ENCODE measurements around the gene FAM89B. TPM values are rescaled to one million over a fixed set of nuclear protein-coding genes. Genes with fewer than 3 reads are reported as not detected.
A peak's percentile ranks its signal among the peaks of the same experiment; 100 is the strongest.
"Not testable (repeated sequence)": the region's sequence is repeated elsewhere in the genome, so short reads cannot be mapped to it uniquely, and the experiment has no call there.

FAM89B gene
- total RNA-seq: 10 to 100 TPM; 49.5 to 64.3 TPM
- polyA plus RNA-seq: 10 to 100 TPM; 67.5 to 83.4 TPM
- long read RNA-seq, donor 1, partial matches to known transcripts: 0 of 8 reads
- long read RNA-seq, donor 1, other reads (novel, unspliced or antisense): 8 of 8 reads
- long read RNA-seq, donor 2, transcript FAM89B-202 (2 exons, 1,337 nt): minor isoform, 21 of 76 reads
- long read RNA-seq, donor 2, transcript FAM89B-203 (2 exons, 1,263 nt): major isoform, 44 of 76 reads
- long read RNA-seq, donor 2, partial matches to known transcripts: 0 of 76 reads
- long read RNA-seq, donor 2, other reads (novel, unspliced or antisense): 7 of 76 reads

DNA sequence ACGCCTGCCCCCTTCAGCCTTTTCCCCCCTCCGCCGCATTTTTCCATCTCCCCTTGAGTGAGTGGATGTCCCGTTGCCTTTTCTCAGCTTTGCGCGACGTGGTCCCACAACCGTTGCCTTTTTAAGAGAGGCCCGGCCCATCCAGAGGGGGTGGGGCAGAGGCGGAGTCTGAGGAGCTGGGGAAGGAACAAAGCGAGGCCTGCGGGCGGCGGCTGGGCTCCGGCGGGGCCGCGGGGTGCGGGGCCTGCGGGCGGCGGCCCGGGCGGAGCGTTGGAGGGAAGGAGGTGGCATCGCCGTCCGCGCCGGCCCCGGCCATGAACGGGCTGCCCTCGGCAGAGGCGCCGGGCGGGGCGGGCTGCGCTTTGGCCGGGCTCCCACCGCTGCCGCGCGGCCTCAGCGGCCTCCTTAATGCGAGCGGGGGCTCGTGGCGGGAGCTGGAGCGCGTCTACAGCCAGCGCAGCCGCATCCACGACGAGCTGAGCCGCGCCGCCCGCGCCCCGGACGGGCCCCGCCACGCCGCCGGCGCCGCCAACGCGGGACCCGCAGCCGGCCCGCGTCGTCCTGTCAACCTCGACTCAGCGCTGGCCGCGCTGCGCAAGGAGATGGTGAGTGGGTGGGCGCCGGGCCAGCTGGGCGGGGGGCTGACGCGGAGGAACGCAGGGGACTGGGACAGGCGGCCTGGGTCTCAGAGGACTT is at the start of gene FAM89B:
FAM89B (plus strand) TSS at position 183 of the 696 bp plus-strand sequence; CDS start at position 315, 132 bp downstream.
- Histone ChIP-seq H3K27me3 (ENCODE audit: control insufficient read depth in 1 of 2, insufficient read depth in 2 of 2, low read length in 1 of 2) (no peaks in the 10 kb centered on the region), H3K27ac (ENCODE audit: low read depth in 1 of 2, low read length in 2 of 2) (peak within 1 kb of the TSS; percentile 7 to 55), H3K4me3 (ENCODE audit: low read length in 2 of 2) (peak within 1 kb of the TSS; percentile 76 to 79), H3K4me1 (ENCODE audit: control insufficient read depth in 1 of 2, insufficient read depth in 2 of 2, low read length in 2 of 2) (no peaks in the 10 kb centered on the region), H3K9me3 (ENCODE audit: control insufficient read depth, low read length) (no peaks in the 10 kb centered on the region), H3K36me3 (ENCODE audit: control insufficient read depth in 1 of 2, insufficient read depth in 2 of 2, low read length in 1 of 2) (no peaks in the 10 kb centered on the region)
- peak; percentile 31 for ATAC-seq (ENCODE audit: low FRiP score)
- WGBS, 2 donors: 0% methylated on average over 70 to 86 of the region's 86 CpGs
- intact Hi-C loops (cut with DNase I): no loop called here
- peak; percentile 96 to 97 for DNase-seq

DNA sequence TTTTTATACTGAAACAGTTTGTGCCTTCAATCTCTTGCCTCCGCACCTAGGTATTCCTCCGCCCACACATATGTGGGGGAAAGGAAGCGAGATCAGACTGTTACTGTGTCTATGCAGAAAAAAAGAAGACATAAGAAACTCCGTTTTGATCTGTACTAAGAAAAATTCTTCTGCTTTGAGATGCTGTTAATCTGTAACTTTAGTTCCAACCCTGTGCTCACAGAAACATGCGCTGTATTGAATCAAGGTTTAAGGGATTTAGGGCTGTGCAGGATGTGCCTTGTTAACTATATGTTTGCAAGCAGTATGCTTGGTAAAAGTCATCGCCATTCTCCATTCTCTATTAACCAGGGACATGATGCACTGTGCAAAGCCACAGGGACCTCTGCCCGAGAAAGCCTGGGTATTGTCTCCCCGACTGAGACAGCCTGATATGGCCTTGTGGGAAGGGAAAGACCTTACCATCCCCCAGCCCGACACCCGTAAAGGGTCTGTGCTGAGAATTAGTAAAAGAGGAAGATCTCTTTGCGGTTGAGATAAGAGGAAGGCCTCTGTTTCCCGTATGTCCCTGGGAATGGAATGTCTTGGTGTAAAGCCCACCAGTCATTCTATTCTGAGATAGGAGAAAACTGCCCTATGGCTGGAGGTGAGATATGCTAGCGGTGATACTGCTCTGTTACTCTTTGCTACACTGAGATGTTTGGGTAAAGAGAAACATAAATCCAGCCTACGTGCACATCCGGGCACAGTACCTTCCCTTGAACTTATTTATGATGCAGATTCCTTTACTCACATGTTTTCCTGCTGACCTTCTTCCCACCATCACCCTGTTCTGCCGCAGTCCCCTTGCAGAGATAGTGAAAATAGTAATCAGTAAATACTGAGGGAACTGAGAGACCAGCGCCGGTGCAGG is 49.4 kb upstream of the FAM89B start:
- H3K27me3 ChIP-seq (ENCODE audit: control insufficient read depth in 1 of 2, insufficient read depth in 2 of 2, low read length in 1 of 2); intact Hi-C loops (cut with DNase I); H3K4me1 ChIP-seq (ENCODE audit: control insufficient read depth in 1 of 2, insufficient read depth in 2 of 2, low read length in 2 of 2); ATAC-seq (ENCODE audit: low FRiP score); H3K27ac ChIP-seq (ENCODE audit: low read depth in 1 of 2, low read length in 2 of 2); H3K9me3 ChIP-seq (ENCODE audit: control insufficient read depth, low read length); H3K36me3 ChIP-seq (ENCODE audit: control insufficient read depth in 1 of 2, insufficient read depth in 2 of 2, low read length in 1 of 2); H3K4me3 ChIP-seq (ENCODE audit: low read length in 2 of 2): not testable (repeated sequence)
- peak; percentile 19 to 47 for DNase-seq
- 90 to 93% methylated on average over 18 of the region's 18 CpGs for WGBS, 2 donors

DNA sequence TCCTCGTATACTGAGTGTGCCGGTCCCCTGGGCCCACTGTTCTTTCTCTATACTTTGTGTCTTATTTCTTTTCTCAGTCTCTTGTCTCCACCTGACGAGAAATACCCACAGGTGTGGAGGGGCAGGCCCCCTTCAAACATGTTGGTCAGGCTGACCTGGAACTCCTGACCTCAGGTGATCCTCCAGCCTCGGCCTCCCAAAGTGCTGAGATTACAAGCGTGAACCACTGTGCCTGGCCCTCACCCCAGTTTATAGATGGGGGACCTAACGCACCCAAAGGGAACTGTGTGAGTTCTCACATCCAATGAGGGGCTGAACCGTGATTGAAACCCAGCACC is 48.7 kb upstream of the FAM89B start:
- intact Hi-C loops (cut with DNase I); H3K27me3 ChIP-seq (ENCODE audit: control insufficient read depth in 1 of 2, insufficient read depth in 2 of 2, low read length in 1 of 2); H3K36me3 ChIP-seq (ENCODE audit: control insufficient read depth in 1 of 2, insufficient read depth in 2 of 2, low read length in 1 of 2); ATAC-seq (ENCODE audit: low FRiP score); H3K9me3 ChIP-seq (ENCODE audit: control insufficient read depth, low read length); H3K27ac ChIP-seq (ENCODE audit: low read depth in 1 of 2, low read length in 2 of 2); H3K4me1 ChIP-seq (ENCODE audit: control insufficient read depth in 1 of 2, insufficient read depth in 2 of 2, low read length in 2 of 2); H3K4me3 ChIP-seq (ENCODE audit: low read length in 2 of 2): not testable (repeated sequence)
- WGBS, 2 donors: 91 to 95% methylated on average over 7 of the region's 7 CpGs
- DNase-seq: peak; percentile 43 to 51

DNA sequence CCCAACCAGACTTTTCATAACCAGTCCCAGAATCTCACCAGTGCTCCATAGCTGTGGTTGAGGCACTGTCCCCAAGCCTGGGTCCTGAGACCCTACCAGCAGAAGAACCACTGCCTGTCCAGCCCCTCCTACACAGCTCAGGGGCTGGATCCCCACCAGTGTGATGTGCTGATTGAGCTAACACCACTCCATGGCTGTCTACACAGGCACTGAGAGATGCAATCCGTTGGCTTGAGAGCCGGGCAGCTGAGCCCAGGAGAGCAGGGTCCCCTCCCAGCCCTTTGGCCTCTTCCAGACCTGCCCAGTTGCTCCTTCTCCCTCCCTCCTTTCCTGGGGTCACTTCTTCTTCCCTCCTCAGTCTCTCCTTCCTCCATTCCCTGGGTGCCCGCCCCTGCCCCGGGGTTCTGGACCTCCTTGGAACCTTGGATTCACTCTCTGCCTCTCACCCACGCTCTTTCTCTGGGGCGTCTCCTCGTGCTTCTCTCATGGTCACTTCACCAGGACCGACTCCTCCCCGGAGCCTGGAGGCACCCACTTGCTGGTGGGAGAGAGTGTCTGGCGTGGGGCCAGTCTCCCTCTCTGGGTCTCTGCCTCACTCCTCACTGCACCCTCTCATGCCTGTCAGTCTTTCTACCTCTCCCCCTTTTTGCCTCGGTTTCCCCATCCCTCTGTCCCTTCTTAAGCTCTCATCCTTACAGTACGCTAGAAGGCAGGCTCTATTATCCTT is 48.2 kb upstream of the FAM89B start:
- Histone ChIP-seq H3K4me3 (ENCODE audit: low read length in 2 of 2) (no peak overlapping the region), H3K4me1 (ENCODE audit: control insufficient read depth in 1 of 2, insufficient read depth in 2 of 2, low read length in 2 of 2) (no peaks in the 10 kb centered on the region), H3K27me3 (ENCODE audit: control insufficient read depth in 1 of 2, insufficient read depth in 2 of 2, low read length in 1 of 2) (no peaks in the 10 kb centered on the region), H3K27ac (ENCODE audit: low read depth in 1 of 2, low read length in 2 of 2) (no peak overlapping the region), H3K36me3 (ENCODE audit: control insufficient read depth in 1 of 2, insufficient read depth in 2 of 2, low read length in 1 of 2) (no peaks in the 10 kb centered on the region), H3K9me3 (ENCODE audit: control insufficient read depth, low read length) (no peaks in the 10 kb centered on the region)
- WGBS, 2 donors: 5 to 10% methylated on average over 12 of the region's 12 CpGs
- ATAC-seq (ENCODE audit: low FRiP score) (peak; percentile 64), DNase-seq (peak; percentile 79 to 86)
- intact Hi-C loops (cut with DNase I): no loop called here

DNA sequence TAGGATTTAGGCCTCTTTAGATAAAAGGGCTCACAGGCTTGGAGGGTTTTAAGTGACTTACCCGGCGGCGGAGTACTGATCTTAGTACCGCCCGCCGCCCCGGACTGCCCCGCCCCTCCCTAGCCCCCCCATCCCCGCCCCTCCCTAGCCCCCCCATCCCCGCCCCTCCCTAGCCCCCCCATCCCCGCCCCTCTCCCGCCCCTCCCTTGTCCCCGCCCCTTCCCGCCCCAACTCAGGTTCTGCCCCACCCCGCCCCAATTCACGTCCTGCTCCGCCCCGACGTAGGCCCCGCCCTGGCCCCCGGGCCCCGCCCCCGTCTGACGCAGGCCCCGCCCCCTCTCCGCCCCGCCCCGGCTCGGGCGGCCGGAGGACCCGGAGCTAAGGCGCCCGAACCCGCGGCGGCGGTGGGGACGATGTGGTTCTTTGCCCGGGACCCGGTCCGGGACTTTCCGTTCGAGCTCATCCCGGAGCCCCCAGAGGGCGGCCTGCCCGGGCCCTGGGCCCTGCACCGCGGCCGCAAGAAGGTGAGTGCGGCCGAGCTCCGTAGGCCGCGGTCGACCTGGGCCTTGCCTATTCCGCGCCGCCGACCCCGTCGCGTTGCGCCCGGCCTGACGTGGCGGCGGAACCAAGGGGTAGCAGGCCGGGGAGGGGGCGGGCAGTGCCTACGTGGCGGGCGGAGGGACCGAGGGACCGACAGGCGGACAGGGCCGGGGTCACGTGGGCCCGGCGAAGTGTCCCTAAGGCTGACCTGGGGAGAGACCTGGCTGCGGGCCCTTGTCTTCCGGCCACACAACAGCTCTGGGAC is 47.4 kb upstream of the FAM89B start, which contains the start of gene SCYL1:
SCYL1 (plus strand) TSS at position 343 of the 805 bp plus-strand sequence; CDS start at position 414, 71 bp downstream.
- Histone ChIP-seq H3K36me3 (ENCODE audit: control insufficient read depth in 1 of 2, insufficient read depth in 2 of 2, low read length in 1 of 2) (no peaks in the 10 kb centered on the region), H3K4me3 (ENCODE audit: low read length in 2 of 2) (peak within 1 kb of the TSS; percentile 78 to 95), H3K27me3 (ENCODE audit: control insufficient read depth in 1 of 2, insufficient read depth in 2 of 2, low read length in 1 of 2) (no peaks in the 10 kb centered on the region), H3K27ac (ENCODE audit: low read depth in 1 of 2, low read length in 2 of 2) (peak within 1 kb of the TSS in 1 of 2 donors; percentile 78), H3K4me1 (ENCODE audit: control insufficient read depth in 1 of 2, insufficient read depth in 2 of 2, low read length in 2 of 2) (no peaks in the 10 kb centered on the region), H3K9me3 (ENCODE audit: control insufficient read depth, low read length) (no peaks in the 10 kb centered on the region)
- WGBS, 2 donors: 0 to 1% methylated on average over 41 to 79 of the region's 82 CpGs
- intact Hi-C loops (cut with DNase I): no loop called here
- DNase-seq (peak; percentile 79 to 94), ATAC-seq (ENCODE audit: low FRiP score) (peak; percentile 93)

DNA sequence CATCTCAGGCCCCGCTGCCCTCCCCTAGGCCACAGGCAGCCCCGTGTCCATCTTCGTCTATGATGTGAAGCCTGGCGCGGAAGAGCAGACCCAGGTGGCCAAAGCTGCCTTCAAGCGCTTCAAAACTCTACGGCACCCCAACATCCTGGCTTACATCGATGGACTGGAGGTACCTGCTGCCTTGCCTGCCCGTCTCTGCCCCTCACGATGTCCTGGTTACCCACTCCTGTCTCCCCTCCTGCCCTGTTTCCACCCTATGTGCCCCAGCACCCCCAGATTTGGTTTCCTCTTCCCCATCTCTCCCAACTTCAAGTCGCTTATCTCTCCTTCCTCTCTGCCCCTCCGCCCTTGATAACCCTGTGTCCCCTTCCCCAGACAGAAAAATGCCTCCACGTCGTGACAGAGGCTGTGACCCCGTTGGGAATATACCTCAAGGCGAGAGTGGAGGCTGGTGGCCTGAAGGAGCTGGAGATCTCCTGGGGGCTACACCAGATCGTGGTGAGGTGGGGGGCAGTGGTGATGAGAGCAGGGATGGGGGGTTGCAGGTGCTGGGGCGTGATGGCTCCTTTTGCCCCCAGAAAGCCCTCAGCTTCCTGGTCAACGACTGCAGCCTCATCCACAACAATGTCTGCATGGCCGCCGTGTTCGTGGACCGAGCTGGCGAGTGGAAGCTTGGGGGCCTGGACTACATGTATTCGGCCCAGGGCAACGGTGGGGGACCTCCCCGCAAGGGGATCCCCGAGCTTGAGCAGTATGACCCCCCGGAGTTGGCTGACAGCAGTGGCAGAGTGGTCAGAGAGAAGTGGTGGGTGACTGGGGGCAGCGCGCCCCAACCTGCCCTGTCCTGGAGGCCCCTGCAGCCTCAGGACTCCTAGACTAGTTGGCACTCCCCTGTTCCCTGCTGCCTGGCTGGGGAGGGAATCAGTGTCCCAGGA is 46.5 kb upstream of the FAM89B start:
- Histone ChIP-seq H3K9me3 (ENCODE audit: control insufficient read depth, low read length) (no peaks in the 10 kb centered on the region), H3K36me3 (ENCODE audit: control insufficient read depth in 1 of 2, insufficient read depth in 2 of 2, low read length in 1 of 2) (peaks cover 2% of the 10 kb centered on the region in 2 donors), H3K4me3 (ENCODE audit: low read length in 2 of 2) (peak overlapping the region; percentile 78 to 95), H3K4me1 (ENCODE audit: control insufficient read depth in 1 of 2, insufficient read depth in 2 of 2, low read length in 2 of 2) (no peaks in the 10 kb centered on the region), H3K27ac (ENCODE audit: low read depth in 1 of 2, low read length in 2 of 2) (peak overlapping the region in 1 of 2 donors; percentile 78), H3K27me3 (ENCODE audit: control insufficient read depth in 1 of 2, insufficient read depth in 2 of 2, low read length in 1 of 2) (no peaks in the 10 kb centered on the region)
- 38 to 41% methylated on average over 30 to 31 of the region's 31 CpGs for WGBS, 2 donors
- DNase-seq (peak in 1 of 2 donors; percentile 75), ATAC-seq (ENCODE audit: low FRiP score) (no peak)
- intact Hi-C loops (cut with DNase I): no loop called here

DNA sequence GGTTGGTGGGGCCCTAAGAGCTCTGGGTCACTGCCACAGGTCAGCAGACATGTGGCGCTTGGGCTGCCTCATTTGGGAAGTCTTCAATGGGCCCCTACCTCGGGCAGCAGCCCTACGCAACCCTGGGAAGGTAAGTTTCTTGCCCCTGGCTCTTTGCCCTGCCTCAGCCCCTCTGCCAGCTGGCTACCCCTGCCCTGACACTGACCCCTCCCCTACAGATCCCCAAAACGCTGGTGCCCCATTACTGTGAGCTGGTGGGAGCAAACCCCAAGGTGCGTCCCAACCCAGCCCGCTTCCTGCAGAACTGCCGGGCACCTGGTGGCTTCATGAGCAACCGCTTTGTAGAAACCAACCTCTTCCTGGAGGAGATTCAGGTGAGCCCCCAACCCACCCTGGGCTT is 45.6 kb upstream of the FAM89B start:
- DNase-seq: peak in 1 of 2 donors; percentile 64
- no peak for ATAC-seq (ENCODE audit: low FRiP score)
- intact Hi-C loops (cut with DNase I): no loop called here
- Histone ChIP-seq H3K36me3 (ENCODE audit: control insufficient read depth in 1 of 2, insufficient read depth in 2 of 2, low read length in 1 of 2) (peaks cover 2 to 8% of the 10 kb centered on the region in 2 donors), H3K4me1 (ENCODE audit: control insufficient read depth in 1 of 2, insufficient read depth in 2 of 2, low read length in 2 of 2) (no peaks in the 10 kb centered on the region), H3K27ac (ENCODE audit: low read depth in 1 of 2, low read length in 2 of 2) (no peak overlapping the region), H3K27me3 (ENCODE audit: control insufficient read depth in 1 of 2, insufficient read depth in 2 of 2, low read length in 1 of 2) (no peaks in the 10 kb centered on the region), H3K9me3 (ENCODE audit: control insufficient read depth, low read length) (no peaks in the 10 kb centered on the region), H3K4me3 (ENCODE audit: low read length in 2 of 2) (no peak overlapping the region)
- WGBS, 2 donors: 84 to 90% methylated on average over 8 of the region's 8 CpGs
